GM23338 (cell line): ENCODE results near the gene KLK5. TPM values are rescaled to one million over a fixed set of nuclear protein-coding genes. Genes with fewer than 3 reads are reported as not detected.

Experiments
- ATAC-seq: fragments of 200-7000 bp; cut with Tn5 transposase; 3 replicates; pipeline ENCODE4 v1.9.1; 2020
- DNase-seq: peaks from one replicate; pipeline ENCODE4 v3.0.0-alpha.2; 2015; ENCODE audit warnings: low spot score
- H2AFZ ChIP-seq: fragments of 200-600 bp; sonication (generic); 2 replicates; pipeline ENCODE4 v1.8.0; 2016; ENCODE audit warnings: antibody characterized with exemption, mild to moderate bottlenecking, moderate library complexity
- H3F3A ChIP-seq: fragments of 200-600 bp; sonication (generic); replicated peaks from 2 replicates; pipeline ENCODE4 v1.8.0; 2017; ENCODE audit warnings: antibody characterized with exemption, mixed run types, low read depth
- H3K27ac ChIP-seq: fragments of 200-600 bp; sonication (generic); 2 replicates; pipeline ENCODE4 v1.6.1; 2016; ENCODE audit warnings: low read depth
- H3K27me3 ChIP-seq: fragments of 200-600 bp; sonication (generic); 2 replicates; pipeline ENCODE4 v1.8.0; 2016; ENCODE audit warnings: mild to moderate bottlenecking, mixed run types, moderate library complexity; ENCODE audit not compliant: insufficient read depth
- H3K36me3 ChIP-seq: fragments of 200-600 bp; sonication (generic); 2 replicates; pipeline ENCODE4 v1.8.0; 2016; ENCODE audit warnings: mild to moderate bottlenecking; ENCODE audit not compliant: insufficient read depth
- H3K4me1 ChIP-seq: fragments of 200-600 bp; sonication (generic); 2 replicates; pipeline ENCODE4 v1.8.0; 2016; ENCODE audit warnings: mild to moderate bottlenecking, moderate library complexity; ENCODE audit not compliant: insufficient read depth
- H3K4me2 ChIP-seq: fragments of 200-600 bp; sonication (generic); 2 replicates; pipeline ENCODE4 v1.7.1; 2017; ENCODE audit warnings: mixed run types
- H3K4me3 ChIP-seq: fragments of 200-600 bp; sonication (generic); 2 replicates; pipeline ENCODE4 v1.6.1; 2016; ENCODE audit warnings: mixed run types
- H3K79me2 ChIP-seq: fragments of 200-600 bp; sonication (generic); replicated peaks from 2 replicates; pipeline ENCODE4 v1.8.0; 2017; ENCODE audit warnings: mild to moderate bottlenecking; ENCODE audit not compliant: insufficient read depth
- H3K9me2 ChIP-seq: fragments of 200-600 bp; sonication (generic); 2 replicates; pipeline ENCODE4 v1.8.0; 2017; ENCODE audit not compliant: insufficient read depth
- H4K20me1 ChIP-seq: fragments of 200-600 bp; sonication (generic); replicated peaks from 2 replicates; pipeline ENCODE4 v1.8.0; 2017; ENCODE audit warnings: mild to moderate bottlenecking; ENCODE audit not compliant: insufficient read depth
- H3K27ac Mint-ChIP-seq: 2 replicates; pipeline ENCODE4 v1.8.0; 2020; ENCODE audit warnings: inconsistent platforms, mild to moderate bottlenecking, moderate library complexity, mixed read lengths
- H3K27me3 Mint-ChIP-seq: 3 replicates; pipeline ENCODE4 v1.8.0; 2022; ENCODE audit warnings: low read depth, mild to moderate bottlenecking, moderate library complexity, mixed read lengths, inconsistent platforms; ENCODE audit not compliant: insufficient read depth, poor library complexity
- H3K36me3 Mint-ChIP-seq: 3 replicates; pipeline ENCODE4 v1.8.0; 2021; ENCODE audit warnings: low read depth, mild to moderate bottlenecking, inconsistent platforms, moderate library complexity, mixed read lengths
- H3K4me1 Mint-ChIP-seq: 3 replicates; pipeline ENCODE4 v1.8.0; 2020; ENCODE audit warnings: mild to moderate bottlenecking, inconsistent platforms, mixed read lengths
- H3K4me3 Mint-ChIP-seq: 3 replicates; pipeline ENCODE4 v1.8.0; 2021; ENCODE audit warnings: moderate library complexity, mild to moderate bottlenecking, inconsistent platforms, mixed read lengths
- H3K9me3 Mint-ChIP-seq: 3 replicates; pipeline ENCODE4 v1.8.0; 2020; ENCODE audit warnings: moderate library complexity, mild to moderate bottlenecking, inconsistent platforms, mixed read lengths
- CTCF ChIP-seq, 2 experiments: fragments of 200-600 bp in 1 of 2; sonication (generic) in 1 of 2; conservative IDR thresholded peaks; 2 replicates each; pipeline versions ENCODE4 v1.5.1 to v1.6.1; 2016 to 2017; ENCODE audit warnings: antibody characterized with exemption in 2 of 2, low read depth in 2 of 2, mild to moderate bottlenecking in 2 of 2, moderate library complexity in 1 of 2
- EZH2 ChIP-seq: fragments of 200-600 bp; sonication (generic); IDR thresholded peaks from one replicate; pipeline ENCODE4 v1.8.0; 2017; ENCODE audit warnings: antibody characterized with exemption, mild to moderate bottlenecking, low read depth; ENCODE audit not compliant: unreplicated experiment
- POLR2AphosphoS5 ChIP-seq: IDR thresholded peaks from 2 replicates; pipeline ENCODE4 v1.6.1; 2016; ENCODE audit warnings: antibody characterized with exemption, low read depth
- STAT1 ChIP-seq: IDR thresholded peaks from one replicate; pipeline ENCODE4 v1.6.1; 2016; ENCODE audit warnings: antibody characterized with exemption; ENCODE audit not compliant: unreplicated experiment
- ZNF114 ChIP-seq: fragments of 250-450 bp; sonication (Bioruptor Pico); IDR thresholded peaks from 2 replicates; pipeline ENCODE4 v1.5.0; 2020; ENCODE audit warnings: mild to moderate bottlenecking, moderate library complexity
- ZNF331 ChIP-seq: fragments of 250-450 bp; sonication (Bioruptor Pico); IDR thresholded peaks from 2 replicates; pipeline ENCODE4 v1.5.0; 2020; ENCODE audit warnings: low read depth, mild to moderate bottlenecking, moderate library complexity
- polyA plus RNA-seq: library from polyadenylated mRNA; unstranded; fragments of >200 nt; fragmentation: Nextera tagmentation; extraction: Ambion mirVana; gene quantifications from 2 replicates; pipeline ENCODE4 v1.2.1, GENCODE V29; 2016
- total RNA-seq: library from RNA; depleted of rRNA; stranded (reverse); fragments of >200 nt; shearing (Covaris generic); gene quantifications from 2 replicates; pipeline ENCODE4 v1.2.3, GENCODE V29; 2014
- TF ChIP-seq, protein P1 (sequence below): IDR thresholded peaks from one replicate; pipeline ENCODE4 v1.6.1; 2018; ENCODE audit warnings: antibody characterized with exemption; ENCODE audit not compliant: unreplicated experiment

Gene KLK5
- total and polyA plus RNA-seq, 2 experiments from 2014 or later = 0.66 TPM; not detected in 1

DNA sequence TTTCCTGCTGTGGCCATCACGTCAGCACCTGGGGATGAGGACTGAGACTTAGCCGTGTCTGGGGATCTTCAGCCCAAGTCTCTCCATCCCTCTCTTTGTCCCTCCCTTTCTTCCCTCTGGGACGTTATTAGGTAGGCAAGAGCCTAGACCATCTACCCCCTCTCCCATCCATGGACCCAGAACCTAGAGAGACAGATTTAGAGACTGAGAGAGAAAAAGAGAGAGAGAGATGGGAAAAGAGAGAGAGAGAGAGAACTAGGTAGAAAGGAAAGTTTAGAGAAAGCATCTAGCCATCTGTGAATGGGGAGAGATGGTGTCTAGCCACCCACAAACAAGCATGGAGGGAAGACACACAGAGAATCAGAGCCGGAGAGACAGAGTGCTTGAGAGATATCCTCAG is 42.1 kb downstream of the KLK5 start (continued):
- TF ChIP-seq, protein P1, sequence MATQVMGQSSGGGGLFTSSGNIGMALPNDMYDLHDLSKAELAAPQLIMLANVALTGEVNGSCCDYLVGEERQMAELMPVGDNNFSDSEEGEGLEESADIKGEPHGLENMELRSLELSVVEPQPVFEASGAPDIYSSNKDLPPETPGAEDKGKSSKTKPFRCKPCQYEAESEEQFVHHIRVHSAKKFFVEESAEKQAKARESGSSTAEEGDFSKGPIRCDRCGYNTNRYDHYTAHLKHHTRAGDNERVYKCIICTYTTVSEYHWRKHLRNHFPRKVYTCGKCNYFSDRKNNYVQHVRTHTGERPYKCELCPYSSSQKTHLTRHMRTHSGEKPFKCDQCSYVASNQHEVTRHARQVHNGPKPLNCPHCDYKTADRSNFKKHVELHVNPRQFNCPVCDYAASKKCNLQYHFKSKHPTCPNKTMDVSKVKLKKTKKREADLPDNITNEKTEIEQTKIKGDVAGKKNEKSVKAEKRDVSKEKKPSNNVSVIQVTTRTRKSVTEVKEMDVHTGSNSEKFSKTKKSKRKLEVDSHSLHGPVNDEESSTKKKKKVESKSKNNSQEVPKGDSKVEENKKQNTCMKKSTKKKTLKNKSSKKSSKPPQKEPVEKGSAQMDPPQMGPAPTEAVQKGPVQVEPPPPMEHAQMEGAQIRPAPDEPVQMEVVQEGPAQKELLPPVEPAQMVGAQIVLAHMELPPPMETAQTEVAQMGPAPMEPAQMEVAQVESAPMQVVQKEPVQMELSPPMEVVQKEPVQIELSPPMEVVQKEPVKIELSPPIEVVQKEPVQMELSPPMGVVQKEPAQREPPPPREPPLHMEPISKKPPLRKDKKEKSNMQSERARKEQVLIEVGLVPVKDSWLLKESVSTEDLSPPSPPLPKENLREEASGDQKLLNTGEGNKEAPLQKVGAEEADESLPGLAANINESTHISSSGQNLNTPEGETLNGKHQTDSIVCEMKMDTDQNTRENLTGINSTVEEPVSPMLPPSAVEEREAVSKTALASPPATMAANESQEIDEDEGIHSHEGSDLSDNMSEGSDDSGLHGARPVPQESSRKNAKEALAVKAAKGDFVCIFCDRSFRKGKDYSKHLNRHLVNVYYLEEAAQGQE = no peak
- no peak for TF ChIP-seq CTCF (conservative IDR thresholded peaks at IDR 0.05; ENCODE audit: low read depth in 2 of 2)

DNA sequence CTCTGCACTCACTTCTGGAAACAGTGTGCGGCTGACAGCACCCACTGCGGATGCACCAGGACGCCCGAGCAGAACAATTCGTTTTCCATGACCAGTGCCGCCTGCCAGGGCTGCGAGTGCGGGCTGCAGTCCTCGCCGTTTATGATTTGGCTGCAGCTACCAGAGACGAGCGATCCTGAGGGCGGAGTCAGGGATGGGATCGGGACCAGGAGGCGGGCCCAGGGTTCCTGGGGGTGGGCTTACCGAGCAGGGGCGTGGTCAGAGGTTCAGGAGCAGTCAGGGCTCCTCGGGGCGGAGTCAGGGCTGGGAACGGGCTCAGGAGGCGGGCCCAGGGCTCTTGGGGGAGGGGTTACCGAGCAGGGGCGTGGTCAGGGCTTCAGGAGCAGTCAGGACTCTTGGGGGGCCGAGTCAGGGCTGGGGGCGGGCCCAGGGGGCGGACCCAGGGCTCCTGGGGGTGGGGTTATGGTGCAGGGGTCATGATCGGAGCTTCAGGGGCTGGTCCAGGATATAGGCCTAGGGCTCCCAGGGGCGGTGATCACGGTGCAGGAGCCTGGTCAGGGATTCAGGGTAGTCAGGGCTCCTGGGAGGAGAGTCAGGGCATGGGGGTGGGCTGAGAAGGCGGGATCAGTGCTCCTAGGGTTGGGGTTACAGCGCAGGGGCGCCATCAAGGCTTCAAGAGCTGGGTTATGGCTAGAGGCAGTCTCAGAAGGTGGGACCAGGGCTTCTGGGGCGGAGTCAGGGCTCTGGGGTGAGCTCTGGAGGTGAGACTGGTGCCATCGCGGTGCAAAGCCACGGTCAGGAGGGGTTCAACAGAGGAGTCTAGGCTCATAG is 43.4 kb downstream of the KLK5 start:
- peak overlapping the region; percentile 80 for H3K4me3 ChIP-seq
- Mint-ChIP-seq H3K4me1 (peaks cover 13% of the 10 kb centered on the region), H3K9me3 (no peaks in the 10 kb centered on the region; the same call in 1 of the 3 replicates), H3K27ac (peak overlapping the region; percentile 85; the same call in 1 of the 2 replicates), H3K36me3 (no peaks in the 10 kb centered on the region; the same call in 2 of the 3 replicates), H3K4me3 (peak overlapping the region; percentile 74), H3K27me3 (peaks cover 27% of the 10 kb centered on the region)
- H3K27ac ChIP-seq = no peak overlapping the region
- H2AFZ ChIP-seq = peak overlapping the region; percentile 96
- peaks cover 46% of the 10 kb centered on the region for H3K27me3 ChIP-seq
- TF ChIP-seq STAT1 (no peak), ZNF331 (no peak), EZH2 (no peak), POLR2AphosphoS5 (peak; percentile 39), ZNF114 (no peak)
- H3K36me3 ChIP-seq = no peaks in the 10 kb centered on the region
- peaks cover 15% of the 10 kb centered on the region for H3K4me1 ChIP-seq
- no peaks in the 10 kb centered on the region for H4K20me1 ChIP-seq
- no peaks in the 10 kb centered on the region for H3K9me2 ChIP-seq
- DNase-seq (peak; percentile 99), ATAC-seq (peak; percentile 88)
- no peaks in the 10 kb centered on the region for H3K79me2 ChIP-seq
- peak overlapping the region; percentile 88 for H3K4me2 ChIP-seq
- H3F3A ChIP-seq = 0 out of 2 replicates have a peak, but pooled peaks cover 2% of the 10 kb centered on the region
